Activated CD8-positive, alpha-beta memory T cell treated with anti-CD3 and anti-CD28 coated beads for 4 hours (primary cell): ENCODE data around the gene OR6M1.

Source experiments
- DNase-seq, 2 donors: peaks; one replicate each; pipeline ENCODE4 v3.0.0-alpha.2; 2020; ENCODE audit warnings: low read depth in 2 of 2

Gene OR6M1

GRCh38 chr11:123806249-123806648 lies at the start of gene OR6M1:
OR6M1 (minus strand) TSS chr11:123806349; CDS start chr11:123806349, 0 bp downstream.
- DNase-seq: no peak

GRCh38 chr11:123853038-123853437 lies 46.9 kb upstream of the OR6M1 start:
- DNase-seq: no peak

GRCh38 chr11:123852321-123852720 lies 46.2 kb upstream of the OR6M1 start:
- DNase-seq: no peak

- DNase-seq: no peak
Observed at GRCh38 chr11:123851110-123851509, 45.0 kb upstream of the OR6M1 start.

GRCh38 chr11:123841174-123841573 lies 35.0 kb upstream of the OR6M1 start:
- DNase-seq: no peak

GRCh38 chr11:123839131-123839530 lies 33.0 kb upstream of the OR6M1 start:
- DNase-seq: no peak

- no peak for DNase-seq
Observed at GRCh38 chr11:123838659-123839058, 32.5 kb upstream of the OR6M1 start.

- DNase-seq: no peak
Observed at GRCh38 chr11:123838199-123838598, 32.0 kb upstream of the OR6M1 start.

GRCh38 chr11:123833095-123833494 lies 26.9 kb upstream of the OR6M1 start:
- DNase-seq: no peak

GRCh38 chr11:123829745-123830144 lies 23.6 kb upstream of the OR6M1 start:
- no peak for DNase-seq

- no peak for DNase-seq
Observed at GRCh38 chr11:123822599-123822998, 16.4 kb upstream of the OR6M1 start.

- DNase-seq: no peak
Observed at GRCh38 chr11:123822032-123822431, 15.9 kb upstream of the OR6M1 start.

- no peak for DNase-seq
Observed at GRCh38 chr11:123815122-123815521, 9.0 kb upstream of the OR6M1 start.

GRCh38 chr11:123801765-123802164 lies 4.4 kb downstream of the OR6M1 start:
- DNase-seq: no peak

- no peak for DNase-seq
Observed at GRCh38 chr11:123800036-123800435, 6.1 kb downstream of the OR6M1 start.

- no peak for DNase-seq
Observed at GRCh38 chr11:123799438-123799837, 6.7 kb downstream of the OR6M1 start.

GRCh38 chr11:123798513-123799252 lies 7.5 kb downstream of the OR6M1 start:
- DNase-seq: no peak

- DNase-seq: no peak
Observed at GRCh38 chr11:123798079-123798478, 8.1 kb downstream of the OR6M1 start.

GRCh38 chr11:123797541-123797940 lies 8.6 kb downstream of the OR6M1 start:
- no peak for DNase-seq

GRCh38 chr11:123797114-123797513 lies 9.0 kb downstream of the OR6M1 start:
- DNase-seq: no peak

GRCh38 chr11:123796226-123796625 lies 9.9 kb downstream of the OR6M1 start:
- no peak for DNase-seq

- DNase-seq: no peak
Observed at GRCh38 chr11:123783536-123783935, 22.6 kb downstream of the OR6M1 start.

- DNase-seq: no peak
Observed at GRCh38 chr11:123778511-123778910, 27.6 kb downstream of the OR6M1 start.
